NCI-H1417 treated with DMSO at 0.1 percent for 48 hours (cell line): Measurements from ENCODE around the gene SNAI1.
"Not testable (repeated sequence)": the region's sequence is repeated elsewhere in the genome, so short reads cannot be mapped to it uniquely, and the experiment has no call there.

Experiments
- DNase-seq: peaks from one replicate; lab custom pipeline; 2025; lab: John Stamatoyannopoulos, UW

Gene SNAI1

DNA sequence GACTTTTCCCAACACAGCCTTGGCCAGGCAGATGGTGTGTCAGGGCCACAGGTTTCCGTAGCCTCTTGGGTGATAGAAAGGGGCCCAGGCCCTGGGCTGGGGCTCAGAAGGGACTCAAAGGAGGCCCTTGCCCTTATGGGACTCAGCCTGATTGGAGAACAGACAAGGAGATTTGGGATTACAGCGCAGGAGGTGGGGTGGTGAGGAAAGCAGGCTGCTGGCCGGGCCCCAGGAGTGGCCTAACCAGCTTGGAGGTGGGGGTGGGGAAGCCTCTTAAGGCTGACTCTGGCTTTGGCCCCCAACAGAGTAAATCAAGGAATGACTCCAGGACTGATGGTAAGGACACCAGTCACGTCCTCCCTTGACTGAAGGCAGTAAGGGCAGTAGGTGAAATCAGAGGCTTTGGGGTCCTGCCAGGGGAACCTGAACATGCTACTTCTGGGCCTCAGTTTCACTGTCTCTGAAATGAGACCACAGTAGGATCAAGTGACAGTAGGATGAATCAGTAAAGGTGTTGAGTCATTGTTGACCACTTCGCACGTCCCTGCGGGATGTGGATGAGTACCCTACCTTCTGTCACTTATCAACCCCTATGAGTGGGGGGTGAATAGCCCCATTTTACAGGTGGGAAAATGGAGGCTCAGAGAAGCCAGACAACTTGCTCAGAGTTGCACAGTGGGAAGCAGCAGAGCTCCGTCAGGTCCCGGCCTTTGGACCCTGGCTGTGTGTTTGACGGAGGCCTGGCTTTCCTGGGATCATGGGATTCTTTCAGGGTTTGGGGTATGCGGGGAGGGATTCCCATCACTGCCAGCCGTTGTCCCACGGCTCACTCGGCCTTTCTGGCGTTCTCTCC lies 4.5 kb downstream of the SNAI1 start:
- no peak for DNase-seq

DNA sequence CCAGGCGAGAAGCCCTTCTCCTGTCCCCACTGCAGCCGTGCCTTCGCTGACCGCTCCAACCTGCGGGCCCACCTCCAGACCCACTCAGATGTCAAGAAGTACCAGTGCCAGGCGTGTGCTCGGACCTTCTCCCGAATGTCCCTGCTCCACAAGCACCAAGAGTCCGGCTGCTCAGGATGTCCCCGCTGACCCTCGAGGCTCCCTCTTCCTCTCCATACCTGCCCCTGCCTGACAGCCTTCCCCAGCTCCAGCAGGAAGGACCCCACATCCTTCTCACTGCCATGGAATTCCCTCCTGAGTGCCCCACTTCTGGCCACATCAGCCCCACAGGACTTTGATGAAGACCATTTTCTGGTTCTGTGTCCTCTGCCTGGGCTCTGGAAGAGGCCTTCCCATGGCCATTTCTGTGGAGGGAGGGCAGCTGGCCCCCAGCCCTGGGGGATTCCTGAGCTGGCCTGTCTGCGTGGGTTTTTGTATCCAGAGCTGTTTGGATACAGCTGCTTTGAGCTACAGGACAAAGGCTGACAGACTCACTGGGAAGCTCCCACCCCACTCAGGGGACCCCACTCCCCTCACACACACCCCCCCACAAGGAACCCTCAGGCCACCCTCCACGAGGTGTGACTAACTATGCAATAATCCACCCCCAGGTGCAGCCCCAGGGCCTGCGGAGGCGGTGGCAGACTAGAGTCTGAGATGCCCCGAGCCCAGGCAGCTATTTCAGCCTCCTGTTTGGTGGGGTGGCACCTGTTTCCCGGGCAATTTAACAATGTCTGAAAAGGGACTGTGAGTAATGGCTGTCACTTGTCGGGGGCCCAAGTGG lies 5.3 kb downstream of the SNAI1 start:
- DNase-seq: no peak

DNA sequence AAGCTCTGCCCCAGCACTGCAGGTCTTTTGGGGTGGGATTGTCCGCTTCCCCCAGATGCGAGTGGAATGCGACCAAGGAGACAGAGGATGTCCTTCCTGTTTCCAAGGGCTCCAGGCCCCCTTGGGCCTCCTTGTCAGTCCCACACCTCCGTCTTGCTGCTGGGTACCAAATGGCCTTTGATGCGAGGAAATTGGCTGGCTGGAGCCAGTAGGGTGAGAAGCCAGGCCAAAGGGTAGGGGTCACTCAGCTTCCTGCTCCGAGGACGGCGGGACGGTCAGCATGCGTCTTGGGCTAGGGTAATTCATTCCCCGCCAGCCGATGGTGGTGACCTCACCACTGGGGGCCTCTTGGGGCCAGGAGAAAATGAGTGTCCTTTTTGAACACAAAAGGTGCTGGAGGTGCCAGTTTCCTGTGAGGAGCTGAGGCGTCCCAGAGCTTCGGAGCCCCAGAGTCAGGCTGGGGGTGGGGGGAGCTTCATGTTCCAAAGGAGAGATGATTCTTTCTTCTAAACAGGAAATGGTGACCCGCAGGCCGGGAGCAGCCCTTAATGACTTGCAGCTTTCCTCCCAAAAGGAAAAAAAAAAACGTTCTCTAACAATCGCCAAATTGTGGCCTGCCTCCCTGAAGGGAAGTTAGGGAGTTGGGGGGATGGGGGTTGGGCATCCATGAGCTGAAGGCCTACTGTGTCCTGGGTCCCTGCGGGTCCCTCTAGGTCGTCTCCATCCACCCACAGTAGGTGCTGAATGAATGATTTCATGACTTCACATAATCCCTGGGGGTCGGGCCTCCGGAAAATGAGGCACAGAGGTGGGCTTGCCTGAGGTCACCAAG lies 6.7 kb downstream of the SNAI1 start:
- no peak for DNase-seq

DNA sequence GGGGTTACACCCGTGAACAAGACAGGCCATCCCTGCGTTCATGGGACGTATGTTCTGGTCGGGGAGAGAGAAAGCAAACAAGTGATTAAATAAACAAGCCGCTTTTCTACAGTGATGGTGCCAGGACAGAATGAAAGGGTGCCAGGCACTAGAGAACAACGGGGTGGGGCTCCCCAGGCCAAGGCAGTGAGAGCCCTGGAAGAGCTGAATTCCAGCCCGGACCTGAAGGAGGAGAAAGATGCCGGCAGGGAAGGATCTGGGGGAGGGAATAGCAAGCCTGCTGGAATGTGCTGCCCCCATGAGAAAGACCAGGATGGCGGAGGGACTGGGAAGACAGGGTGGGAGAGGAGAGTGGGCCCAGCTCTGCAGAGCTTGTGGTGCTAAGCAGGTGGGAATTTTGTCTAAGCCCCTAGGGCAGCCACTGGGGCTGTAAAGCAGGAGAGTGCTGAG lies 7.5 kb downstream of the SNAI1 start:
- no peak for DNase-seq

DNA sequence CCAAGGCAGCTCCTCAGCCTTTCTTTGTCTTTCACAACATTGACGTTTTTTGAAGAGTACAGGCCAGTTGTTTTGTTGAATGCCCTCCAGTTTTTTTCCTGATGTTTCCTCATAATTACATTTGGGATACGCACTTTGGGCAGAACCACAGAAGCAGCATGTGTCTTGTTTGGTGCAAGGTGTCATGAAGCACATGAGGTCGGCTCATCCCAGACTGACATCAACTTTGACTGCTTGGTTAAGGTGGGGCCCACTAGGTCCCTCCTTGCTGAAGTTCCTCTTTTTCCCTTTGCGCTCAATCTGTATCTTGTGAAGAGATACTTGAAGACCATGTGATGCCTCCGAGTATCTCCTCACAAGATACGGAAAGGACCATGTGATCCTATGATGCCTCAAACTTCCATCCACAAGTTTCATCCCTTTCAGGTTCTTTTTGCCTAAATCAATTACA lies 10.5 kb downstream of the SNAI1 start:
- DNase-seq: no peak

DNA sequence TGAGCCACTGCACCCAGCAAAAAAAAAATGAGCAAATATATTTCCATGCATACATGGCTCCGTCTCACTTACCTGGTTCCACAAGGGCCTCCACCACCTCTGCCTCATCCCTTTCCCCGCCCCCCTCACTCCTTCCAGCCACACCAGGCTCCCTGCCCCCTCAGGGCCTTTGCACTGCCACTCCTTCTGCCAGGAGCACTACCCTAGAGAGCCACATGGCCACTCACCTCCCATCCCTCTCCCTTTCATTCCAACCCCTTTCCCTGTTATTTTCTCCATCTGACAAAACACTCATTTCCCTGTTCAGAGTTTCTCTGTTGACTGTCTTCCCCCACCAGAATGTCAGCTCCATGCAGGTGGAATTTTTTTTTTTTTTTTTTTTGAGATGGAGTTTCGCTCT lies 12.8 kb downstream of the SNAI1 start:
- no peak for DNase-seq

DNA sequence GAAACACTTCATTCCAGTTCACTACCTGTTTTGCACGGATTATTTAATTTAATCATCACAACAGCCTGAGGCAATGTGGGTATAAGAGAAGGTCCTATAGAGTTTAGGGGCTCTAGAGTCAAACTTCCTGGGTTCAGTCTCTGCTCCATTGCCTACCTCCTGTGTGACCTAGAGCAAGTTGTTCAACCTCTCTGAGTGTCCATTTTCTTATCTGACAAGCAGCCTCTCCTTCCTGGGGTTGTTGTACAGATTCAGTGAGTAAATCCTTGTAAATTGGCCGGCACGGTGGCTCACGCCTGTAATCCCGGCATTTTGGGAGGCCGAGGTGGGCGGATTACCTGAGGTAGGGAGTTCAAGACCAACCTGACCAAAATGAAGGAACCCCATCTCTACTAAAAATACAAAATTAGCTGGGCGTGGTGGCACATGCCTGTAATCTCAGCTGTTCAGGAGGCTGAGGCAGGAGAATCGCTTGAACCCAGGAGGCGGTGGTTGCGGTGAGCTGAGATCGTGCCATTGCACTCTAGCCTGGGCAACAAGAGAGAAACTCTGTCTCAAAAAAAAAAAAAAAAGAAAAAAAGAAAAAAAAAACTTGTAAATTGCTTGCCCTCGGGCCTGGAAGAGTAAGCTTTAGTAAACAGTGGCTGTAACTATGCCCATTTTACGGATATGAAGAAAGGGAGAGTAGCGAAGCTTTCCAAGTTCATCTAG lies 15.9 kb downstream of the SNAI1 start:
- not testable (repeated sequence) for DNase-seq

DNA sequence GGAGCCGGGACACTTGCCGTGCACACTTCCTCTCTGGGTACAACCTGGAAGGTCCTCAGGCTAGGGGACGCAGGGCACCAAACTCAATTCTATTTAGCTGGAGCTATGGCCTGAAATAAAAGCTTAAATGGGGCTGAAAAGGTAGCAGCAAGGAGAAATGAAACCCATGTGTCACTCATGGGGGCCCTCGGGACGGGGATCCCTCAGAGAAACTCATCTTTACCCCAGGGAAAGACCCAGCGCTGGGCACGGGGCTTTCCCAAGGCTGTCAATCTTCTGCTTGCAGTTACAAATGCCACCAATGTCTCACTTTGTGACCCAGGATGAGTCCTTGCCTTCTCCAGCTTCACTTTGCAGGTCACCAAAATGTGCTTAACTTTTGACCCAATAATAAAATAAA lies 16.5 kb downstream of the SNAI1 start:
- no peak for DNase-seq

DNA sequence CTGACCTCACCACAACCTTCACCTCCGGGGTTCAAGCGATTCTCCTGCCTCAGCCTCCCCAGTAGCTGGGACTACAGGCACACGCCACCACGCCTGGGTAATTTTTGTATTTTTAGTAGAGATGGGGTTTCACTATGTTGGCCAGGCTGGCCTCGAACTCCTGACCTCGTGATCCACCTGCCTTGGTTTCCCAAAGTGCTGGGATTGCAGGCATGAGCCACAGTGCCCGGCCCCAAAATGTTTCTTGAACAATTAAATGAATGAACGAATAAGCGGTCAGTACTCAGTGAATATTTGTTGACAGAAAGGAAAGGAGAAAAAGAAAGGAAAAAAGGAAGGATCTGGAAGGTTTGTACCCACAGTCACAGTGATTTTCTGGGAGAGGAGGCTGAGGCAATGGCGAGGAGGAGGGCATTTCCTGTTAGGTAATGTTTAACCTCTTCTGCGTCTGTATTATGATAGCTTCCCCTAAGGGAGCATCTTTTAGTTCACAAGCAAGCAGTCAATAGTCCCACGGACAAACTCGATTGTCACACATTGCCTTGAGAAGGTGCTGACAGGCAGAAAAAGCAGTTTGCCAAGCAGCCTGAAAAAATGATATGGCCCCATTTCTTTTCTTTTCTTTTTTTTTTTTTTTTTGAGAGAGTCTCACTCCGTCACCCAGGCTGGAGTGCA lies 17.9 kb downstream of the SNAI1 start:
- DNase-seq: not testable (repeated sequence)

DNA sequence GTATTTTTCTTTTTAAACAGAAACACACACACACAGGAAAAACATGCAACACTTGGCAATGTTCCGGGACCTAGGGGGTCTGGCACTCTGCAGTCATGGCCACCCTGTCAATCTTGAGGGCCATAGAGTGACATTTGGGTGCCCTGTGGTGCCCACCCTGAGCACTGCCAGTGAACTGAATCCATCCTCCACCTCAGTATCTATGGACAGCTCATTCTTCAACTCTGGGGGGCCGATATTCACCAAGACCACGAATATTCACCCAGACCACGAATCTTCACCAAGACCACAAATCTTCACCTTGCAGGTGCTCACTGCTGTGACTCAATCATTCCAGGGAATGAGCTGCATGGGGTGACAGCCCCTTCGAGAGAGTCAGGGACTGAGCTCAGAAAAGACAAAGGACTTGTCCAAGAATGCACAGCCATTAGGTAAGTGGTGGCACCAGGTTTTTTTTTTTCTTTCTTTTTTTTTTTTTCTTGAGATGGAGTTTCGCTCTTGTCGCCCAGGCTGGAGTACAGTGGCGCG lies 19.1 kb downstream of the SNAI1 start:
- DNase-seq: no peak

DNA sequence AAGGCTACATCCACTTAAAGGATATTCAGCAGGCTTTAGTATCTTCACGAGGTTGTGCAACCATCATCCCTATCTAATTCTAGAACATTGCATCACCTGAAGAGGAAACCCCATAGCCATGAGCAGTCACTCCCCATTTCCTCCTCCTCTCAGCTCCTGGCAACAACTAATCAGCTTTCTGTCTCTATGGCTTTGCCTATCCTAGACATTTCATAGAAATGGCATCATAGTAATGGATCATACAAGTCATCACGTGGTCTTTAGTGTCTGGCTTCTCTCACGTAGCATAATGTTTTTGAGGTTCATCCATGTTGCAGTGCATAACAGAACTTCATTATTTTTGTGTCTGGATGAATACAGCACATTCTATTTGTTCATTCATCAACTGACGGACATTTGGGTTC lies 20.5 kb downstream of the SNAI1 start:
- DNase-seq: no peak

DNA sequence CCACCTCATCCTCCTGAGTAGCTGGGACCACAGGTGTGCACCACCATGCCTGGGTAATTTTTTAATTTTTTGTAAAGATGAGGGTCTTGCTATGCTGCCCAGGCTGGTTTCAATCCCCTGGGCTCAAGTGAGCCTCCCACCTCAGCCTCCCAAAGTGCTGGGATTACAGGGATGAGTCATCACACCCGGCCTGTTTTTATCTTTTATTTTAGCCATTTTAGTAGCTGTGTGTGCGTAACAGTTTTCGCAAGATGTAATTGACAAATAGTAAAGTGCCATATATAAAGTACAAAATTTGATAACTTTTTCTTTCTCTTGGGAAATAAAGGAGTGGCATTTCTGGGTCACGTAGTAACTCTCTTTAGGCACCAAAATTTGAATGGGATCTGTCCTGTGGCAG lies 21.4 kb downstream of the SNAI1 start:
- no peak for DNase-seq

DNA sequence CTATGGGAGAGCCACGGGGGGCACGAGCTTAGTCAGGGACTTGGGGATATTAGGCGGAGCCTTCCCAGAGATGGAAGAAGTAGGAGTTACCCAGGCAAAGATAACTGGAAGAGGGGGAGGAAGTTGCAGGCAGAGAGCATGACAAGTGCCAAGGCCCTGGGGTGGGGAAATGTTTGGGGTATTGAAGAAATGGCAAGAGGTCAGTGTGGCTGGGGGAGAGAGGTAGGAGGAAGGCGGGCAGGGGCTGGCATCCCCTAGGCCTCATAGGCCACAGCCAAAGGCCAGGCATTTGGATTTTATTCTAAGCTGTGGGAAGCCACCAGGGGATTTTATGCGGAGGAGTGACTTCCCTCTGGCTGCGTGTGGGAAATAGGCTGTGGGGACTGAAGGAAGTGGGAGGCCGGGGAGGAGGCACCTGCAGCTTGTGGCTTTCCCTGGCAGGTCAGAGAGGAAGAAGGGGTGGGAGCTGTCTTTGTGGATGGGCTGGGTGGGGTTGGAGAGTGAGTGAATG lies 22.7 kb downstream of the SNAI1 start:
- no peak for DNase-seq

DNA sequence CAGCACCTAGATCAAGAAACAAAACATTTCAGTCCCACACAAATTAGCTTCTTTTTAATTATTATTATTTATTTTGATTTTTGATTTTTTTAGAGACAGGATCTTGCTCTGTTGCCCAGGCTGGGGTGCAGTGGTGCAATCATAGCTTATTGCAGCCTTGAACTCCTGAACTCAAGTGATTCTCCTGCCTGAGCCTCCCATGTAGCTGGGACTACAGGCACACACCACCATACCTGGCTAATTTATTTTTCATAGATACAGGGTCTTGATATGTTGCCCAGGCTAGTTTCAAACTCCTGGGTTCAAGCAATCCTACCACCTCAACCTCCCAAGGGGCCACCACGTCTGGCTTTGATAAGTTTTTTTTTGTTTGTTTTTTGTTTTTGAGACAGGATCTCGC lies 24.6 kb downstream of the SNAI1 start:
- no peak for DNase-seq

DNA sequence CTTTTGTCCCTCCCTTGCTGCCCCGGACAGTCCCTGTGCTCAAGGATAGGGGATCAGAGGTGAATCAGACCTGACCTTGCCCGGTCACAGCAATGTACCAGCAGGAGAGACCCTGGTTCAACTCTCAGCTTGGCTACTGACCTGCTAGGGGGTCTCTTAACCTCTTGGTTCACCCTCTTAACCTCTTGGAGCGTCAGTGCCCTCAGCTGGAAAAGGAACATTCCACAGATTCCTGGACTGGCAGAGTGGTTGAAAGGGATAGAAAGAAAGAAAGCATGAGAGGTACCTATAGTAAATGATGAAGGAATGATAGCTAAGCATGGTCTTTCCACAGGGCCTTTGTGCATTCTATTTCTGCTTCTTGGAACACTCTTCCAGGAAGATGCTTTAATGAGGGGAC lies 25.2 kb downstream of the SNAI1 start:
- no peak for DNase-seq

DNA sequence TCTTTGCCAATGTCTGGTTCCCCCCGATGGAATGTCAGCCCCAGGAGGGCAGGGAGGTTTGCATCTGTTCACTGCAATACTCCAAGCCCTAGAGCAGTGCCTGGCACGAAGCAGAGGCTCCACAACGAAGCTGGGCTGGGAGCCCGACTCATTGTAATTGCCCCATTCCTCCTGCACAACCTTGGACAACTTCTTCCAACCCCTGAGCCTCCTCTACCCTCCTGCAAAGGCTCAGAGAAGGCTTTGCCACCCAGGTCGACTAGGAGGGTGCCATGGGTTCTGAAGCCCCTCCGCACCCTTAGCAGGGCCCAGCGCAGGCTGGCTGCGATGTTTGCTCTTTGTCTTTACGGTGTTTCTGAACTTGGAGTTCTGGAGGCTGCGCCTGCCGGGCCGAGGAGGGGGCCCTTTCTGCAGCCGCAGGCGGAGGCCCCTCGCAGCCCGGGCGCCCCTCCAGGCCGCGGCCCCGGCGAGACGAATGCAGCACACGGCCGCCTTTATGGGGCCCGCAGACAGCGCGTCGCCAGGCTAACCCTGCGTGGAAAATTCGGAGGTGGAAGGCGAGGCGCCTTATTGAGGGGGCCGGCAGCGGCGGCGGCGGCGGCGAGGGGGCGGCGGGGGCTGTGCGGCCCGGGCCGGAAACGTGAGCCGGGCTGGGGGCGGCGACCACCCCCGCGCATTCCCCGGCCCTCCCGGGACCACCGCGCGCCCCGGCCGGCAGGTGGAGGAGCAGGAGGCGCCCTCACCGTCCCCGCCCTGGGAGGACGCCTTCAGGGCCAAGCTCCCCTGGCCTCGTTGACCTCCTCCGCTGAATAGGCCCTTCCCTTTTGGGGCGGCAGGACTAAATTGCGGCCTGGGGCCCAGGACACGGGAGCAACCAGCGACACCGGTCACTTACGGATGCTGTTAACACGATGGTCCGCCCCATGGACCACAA lies 27.0 kb downstream of the SNAI1 start:
- DNase-seq: no peak

DNA sequence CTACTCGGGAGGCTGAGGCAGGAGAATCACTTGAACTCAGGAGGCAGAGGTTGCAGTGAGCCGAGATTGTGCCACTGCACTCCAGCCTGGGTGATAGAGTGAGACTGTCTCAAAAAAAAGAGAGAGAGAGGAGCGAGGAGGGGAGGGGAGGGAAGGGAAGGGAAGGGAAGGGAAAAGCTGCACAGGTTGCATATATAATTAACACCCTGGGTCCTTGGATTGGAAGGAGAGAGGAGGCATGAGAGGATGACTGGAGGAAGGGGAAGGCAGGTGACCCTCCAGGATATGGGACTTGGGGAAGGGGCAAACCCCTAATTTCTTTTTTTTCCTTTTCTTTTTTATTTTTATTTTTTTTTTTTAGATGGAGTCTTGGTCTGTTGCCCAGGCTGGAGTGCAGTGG lies 28.8 kb downstream of the SNAI1 start:
- not testable (repeated sequence) for DNase-seq

DNA sequence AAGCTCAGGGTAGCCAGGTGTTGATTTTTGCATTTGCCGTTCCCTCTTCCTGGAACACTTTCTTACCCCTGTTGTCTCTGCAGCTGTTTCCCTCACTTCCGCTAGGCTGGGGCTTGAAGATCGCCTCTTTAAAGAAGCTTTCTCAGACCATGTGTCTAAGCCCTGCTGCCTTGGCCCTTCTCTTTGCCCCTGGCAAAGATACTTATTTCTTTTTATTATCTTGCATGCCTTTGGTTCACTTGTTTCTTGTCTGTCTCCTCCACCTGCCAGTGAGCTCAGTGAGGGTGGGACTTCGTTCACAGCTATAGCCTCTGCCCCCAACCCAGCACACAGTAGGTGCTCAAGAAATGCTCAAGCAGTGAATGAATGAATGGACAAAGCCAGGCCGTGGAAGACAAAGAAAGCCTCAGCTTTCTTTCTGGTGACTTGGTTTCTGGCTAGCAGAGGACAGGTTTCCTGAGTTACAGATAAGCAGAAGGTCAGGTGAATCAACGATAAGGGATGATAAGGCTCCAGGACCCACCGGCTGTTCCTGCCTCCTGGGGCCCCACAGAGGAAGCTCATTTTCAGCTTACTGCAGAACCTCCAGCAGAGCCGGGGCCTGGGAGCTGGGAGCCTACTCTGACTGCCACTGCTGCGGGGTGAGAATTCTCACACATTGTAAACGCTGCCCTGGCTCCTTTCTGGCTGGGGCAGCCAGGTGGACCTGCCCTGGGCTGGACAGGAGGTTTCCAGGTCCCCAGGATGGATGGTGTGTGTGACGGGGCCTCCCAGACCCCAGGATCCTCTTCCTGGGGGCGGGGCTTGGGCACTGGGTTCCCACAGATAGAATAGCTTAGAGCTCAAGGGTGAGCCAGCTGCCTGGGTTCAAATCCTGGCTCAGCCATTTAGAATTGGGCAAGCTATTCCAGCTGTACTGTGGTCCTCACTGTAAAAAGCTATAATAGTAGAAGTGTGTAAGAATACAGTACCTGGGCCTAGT lies 29.8 kb downstream of the SNAI1 start:
- DNase-seq: no peak
